GM12878 (cell line): ENCODE results near the gene DISC1.

Experiments
- GABPA ChIP-seq: IDR thresholded peaks from 2 replicates; pipeline ENCODE4 v1.6.1; 2014; ENCODE audit warnings: antibody characterized with exemption, low read depth, mild to moderate bottlenecking, inconsistent platforms
- POLR2A ChIP-seq: IDR thresholded peaks from 2 replicates; pipeline ENCODE4 v1.6.1; 2011; ENCODE audit warnings: low read depth, mild to moderate bottlenecking, low read length
- SIN3A ChIP-seq: IDR thresholded peaks from 2 replicates; pipeline ENCODE4 v1.6.1; 2012; ENCODE audit warnings: low read depth, low read length, improper control_type of control experiment
- SREBF2 ChIP-seq: IDR thresholded peaks from 2 replicates; pipeline ENCODE4 v1.6.1; 2012; ENCODE audit warnings: mild to moderate bottlenecking, low read length
- TF ChIP-seq, protein P1 (sequence below): IDR thresholded peaks from 2 replicates; pipeline ENCODE4 v1.6.1; 2012; ENCODE audit warnings: low read depth, low read length, improper control_type of control experiment
- TF ChIP-seq, protein P2 (sequence below), 3 experiments: IDR thresholded peaks in 2 of 3; conservative IDR thresholded peaks in 1 of 3; 2 replicates each; pipeline ENCODE4 v1.5.1; 2011; ENCODE audit warnings: low read depth in 3 of 3, low read length in 3 of 3, mild to moderate bottlenecking in 3 of 3, control low read depth in 2 of 3, moderate library complexity in 2 of 3, inconsistent platforms in 1 of 3, mixed read lengths in 1 of 3; ENCODE audit not compliant: control insufficient read depth in 2 of 3, insufficient read depth in 1 of 3; ENCODE audit errors: extremely low read depth in 1 of 3

DNA sequence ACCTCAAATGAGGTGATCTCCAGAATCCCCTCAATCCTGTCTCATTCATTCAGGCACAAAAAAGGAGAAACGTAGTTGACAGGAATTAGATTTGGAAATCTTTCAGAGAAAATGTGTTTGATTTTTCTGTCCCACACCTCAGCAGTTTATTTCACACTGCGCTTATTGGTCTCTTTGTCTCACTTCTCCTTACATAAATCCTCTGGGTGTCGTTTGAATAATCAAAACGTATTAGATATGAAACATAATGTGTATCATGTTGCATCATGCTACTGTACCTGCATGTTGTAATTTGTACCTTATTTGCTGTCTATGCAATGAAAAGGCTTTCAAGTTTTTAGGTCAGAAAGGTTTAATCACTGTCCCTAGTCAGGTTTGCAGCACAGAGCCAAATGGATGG, 255.7 kb downstream of the DISC1 start:
- TF ChIP-seq, protein P1, sequence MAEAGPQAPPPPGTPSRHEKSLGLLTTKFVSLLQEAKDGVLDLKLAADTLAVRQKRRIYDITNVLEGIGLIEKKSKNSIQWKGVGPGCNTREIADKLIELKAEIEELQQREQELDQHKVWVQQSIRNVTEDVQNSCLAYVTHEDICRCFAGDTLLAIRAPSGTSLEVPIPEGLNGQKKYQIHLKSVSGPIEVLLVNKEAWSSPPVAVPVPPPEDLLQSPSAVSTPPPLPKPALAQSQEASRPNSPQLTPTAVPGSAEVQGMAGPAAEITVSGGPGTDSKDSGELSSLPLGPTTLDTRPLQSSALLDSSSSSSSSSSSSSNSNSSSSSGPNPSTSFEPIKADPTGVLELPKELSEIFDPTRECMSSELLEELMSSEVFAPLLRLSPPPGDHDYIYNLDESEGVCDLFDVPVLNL = no peak
- TF ChIP-seq POLR2A = no peak
- TF ChIP-seq, protein P2, sequence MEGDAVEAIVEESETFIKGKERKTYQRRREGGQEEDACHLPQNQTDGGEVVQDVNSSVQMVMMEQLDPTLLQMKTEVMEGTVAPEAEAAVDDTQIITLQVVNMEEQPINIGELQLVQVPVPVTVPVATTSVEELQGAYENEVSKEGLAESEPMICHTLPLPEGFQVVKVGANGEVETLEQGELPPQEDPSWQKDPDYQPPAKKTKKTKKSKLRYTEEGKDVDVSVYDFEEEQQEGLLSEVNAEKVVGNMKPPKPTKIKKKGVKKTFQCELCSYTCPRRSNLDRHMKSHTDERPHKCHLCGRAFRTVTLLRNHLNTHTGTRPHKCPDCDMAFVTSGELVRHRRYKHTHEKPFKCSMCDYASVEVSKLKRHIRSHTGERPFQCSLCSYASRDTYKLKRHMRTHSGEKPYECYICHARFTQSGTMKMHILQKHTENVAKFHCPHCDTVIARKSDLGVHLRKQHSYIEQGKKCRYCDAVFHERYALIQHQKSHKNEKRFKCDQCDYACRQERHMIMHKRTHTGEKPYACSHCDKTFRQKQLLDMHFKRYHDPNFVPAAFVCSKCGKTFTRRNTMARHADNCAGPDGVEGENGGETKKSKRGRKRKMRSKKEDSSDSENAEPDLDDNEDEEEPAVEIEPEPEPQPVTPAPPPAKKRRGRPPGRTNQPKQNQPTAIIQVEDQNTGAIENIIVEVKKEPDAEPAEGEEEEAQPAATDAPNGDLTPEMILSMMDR (IDR thresholded peaks at IDR 0.05 in 2 of 3, conservative IDR thresholded peaks at IDR 0.05 in 1 of 3; ENCODE audit: control insufficient read depth in 2 of 3, extremely low read depth in 1 of 3, insufficient read depth in 1 of 3, low read depth in 3 of 3, low read length in 3 of 3) = no peak
- no peak for TF ChIP-seq SIN3A
- no peak for TF ChIP-seq GABPA
- TF ChIP-seq SREBF2 = no peak
